Endothelial cell of umbilical vein (primary cell): Measurements from ENCODE around the gene ANKS1B.

Experiments used
- EZH2 ChIP-seq: IDR thresholded peaks from 2 replicates; pipeline ENCODE4 v1.6.1; 2012; ENCODE audit warnings: borderline replicate concordance, low read depth, mild to moderate bottlenecking, moderate library complexity, low read length, inconsistent platforms; ENCODE audit not compliant: severe bottlenecking
- FOS ChIP-seq: IDR thresholded peaks from 2 replicates; pipeline ENCODE4 v1.6.1; 2011; ENCODE audit warnings: mild to moderate bottlenecking, low read length, moderate library complexity, borderline replicate concordance; ENCODE audit not compliant: insufficient read depth
- JUN ChIP-seq: IDR thresholded peaks from 2 replicates; pipeline ENCODE4 v1.6.1; 2011; ENCODE audit warnings: borderline replicate concordance, low read depth; ENCODE audit not compliant: insufficient read length, insufficient read depth
- POLR2A ChIP-seq: IDR thresholded peaks from 2 replicates; pipeline ENCODE4 v1.6.1; 2012; ENCODE audit warnings: low read depth, mild to moderate bottlenecking, control low read depth, low read length
- POLR2AphosphoS5 ChIP-seq: IDR thresholded peaks from 2 replicates; pipeline ENCODE4 v1.6.1; 2012; ENCODE audit warnings: low read depth, mild to moderate bottlenecking, control low read depth, low read length, moderate library complexity; ENCODE audit not compliant: insufficient read depth
- TF ChIP-seq, protein P1 (sequence below), 2 donors: IDR thresholded peaks; 1 replicate in 1 of 2; 2 replicates in 1 of 2; pipeline ENCODE4 v1.5.1; 2011; ENCODE audit warnings: low read length in 2 of 2, mild to moderate bottlenecking in 2 of 2, moderate library complexity in 2 of 2, control low read depth in 1 of 2, inconsistent platforms in 1 of 2, low read depth in 1 of 2; ENCODE audit not compliant: insufficient read depth in 1 of 2; ENCODE audit errors: extremely low read depth in 1 of 2

DNA sequence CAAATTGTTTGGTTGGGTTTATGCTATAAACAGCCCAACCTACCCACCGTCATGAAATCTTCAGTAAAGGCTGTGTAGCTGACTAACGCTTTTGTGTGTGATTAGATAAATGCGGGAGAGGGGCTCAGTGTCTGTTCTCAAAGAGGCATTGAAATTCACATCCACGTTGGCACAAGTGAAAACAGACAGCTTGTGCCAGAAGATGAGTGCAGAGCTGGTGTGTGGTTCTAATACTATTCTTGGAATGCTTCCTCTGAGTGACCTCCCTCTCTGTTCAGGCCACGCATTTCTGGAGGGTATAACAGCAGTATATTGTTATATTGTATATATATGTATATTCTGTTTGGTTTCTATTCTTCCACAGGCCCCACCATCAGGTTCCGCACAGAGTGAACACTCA, 1075.9 kb downstream of the ANKS1B start:
- no peak for TF ChIP-seq POLR2AphosphoS5
- TF ChIP-seq, protein P1, sequence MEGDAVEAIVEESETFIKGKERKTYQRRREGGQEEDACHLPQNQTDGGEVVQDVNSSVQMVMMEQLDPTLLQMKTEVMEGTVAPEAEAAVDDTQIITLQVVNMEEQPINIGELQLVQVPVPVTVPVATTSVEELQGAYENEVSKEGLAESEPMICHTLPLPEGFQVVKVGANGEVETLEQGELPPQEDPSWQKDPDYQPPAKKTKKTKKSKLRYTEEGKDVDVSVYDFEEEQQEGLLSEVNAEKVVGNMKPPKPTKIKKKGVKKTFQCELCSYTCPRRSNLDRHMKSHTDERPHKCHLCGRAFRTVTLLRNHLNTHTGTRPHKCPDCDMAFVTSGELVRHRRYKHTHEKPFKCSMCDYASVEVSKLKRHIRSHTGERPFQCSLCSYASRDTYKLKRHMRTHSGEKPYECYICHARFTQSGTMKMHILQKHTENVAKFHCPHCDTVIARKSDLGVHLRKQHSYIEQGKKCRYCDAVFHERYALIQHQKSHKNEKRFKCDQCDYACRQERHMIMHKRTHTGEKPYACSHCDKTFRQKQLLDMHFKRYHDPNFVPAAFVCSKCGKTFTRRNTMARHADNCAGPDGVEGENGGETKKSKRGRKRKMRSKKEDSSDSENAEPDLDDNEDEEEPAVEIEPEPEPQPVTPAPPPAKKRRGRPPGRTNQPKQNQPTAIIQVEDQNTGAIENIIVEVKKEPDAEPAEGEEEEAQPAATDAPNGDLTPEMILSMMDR (IDR thresholded peaks at IDR 0.05; ENCODE audit: extremely low read depth in 1 of 2, insufficient read depth in 1 of 2, low read depth in 1 of 2, low read length in 2 of 2): no peak
- no peak for TF ChIP-seq POLR2A
- TF ChIP-seq EZH2: no peak
- no peak for TF ChIP-seq FOS
- TF ChIP-seq JUN: no peak
